Motor neuron (in vitro differentiated cells): ENCODE measurements around the gene PGM2L1. TPM values are rescaled to one million over a fixed set of nuclear protein-coding genes. Genes with fewer than 3 reads are reported as not detected.

Experiments used
- ATAC-seq, 8 experiments: fragments of 200-7000 bp; cut with Tn5 transposase; replicated peaks in 6 of 8; 2 replicates each; pipeline ENCODE4 v1.8.0; 2021; ENCODE audit warnings: mild to moderate bottlenecking in 8 of 8, moderate library complexity in 8 of 8
- H3K27ac ChIP-seq, 2 donors: fragments of 250-450 bp; sonication (Bioruptor Pico); 2 replicates each; pipeline ENCODE4 v1.9.0; 2021; ENCODE audit warnings: antibody characterized with exemption in 2 of 2, mild to moderate bottlenecking in 2 of 2, moderate library complexity in 1 of 2
- H3K4me1 ChIP-seq, 2 donors: fragments of 250-450 bp; sonication (Bioruptor Pico); replicated peaks in 1 of 2; 2 replicates each; pipeline ENCODE4 v1.6.1; 2021; ENCODE audit warnings: antibody characterized with exemption in 2 of 2, mild to moderate bottlenecking in 2 of 2, moderate library complexity in 1 of 2
- H3K4me3 ChIP-seq, 5 donors: fragments of 250-450 bp; sonication (Bioruptor Pico); 2 replicates each; pipeline ENCODE4 v1.9.0; 2021; ENCODE audit warnings: antibody characterized with exemption in 5 of 5, mild to moderate bottlenecking in 5 of 5, moderate library complexity in 4 of 5
- WGBS, 10 experiments: fragments of 450-650 bp; shearing (Covaris generic); methylation state at CpG; one replicate each; pipeline ENCODE4 v1.0.0; 2022; 5-methylcytosine and 5-hydroxymethylcytosine counted together
- in situ Hi-C, 9 experiments: fragments of 400-800 bp; cut with MboI; loops; one replicate each; pipeline ENCODE4 v1.15.0; 2021; ENCODE audit warnings: low sequenced_read_pairs in 9 of 9, low pct_unique_long_range_greater_than_20kb in 2 of 9; ENCODE audit not compliant: unreplicated experiment in 9 of 9
- total RNA-seq, 8 experiments: library from RNA; unstranded; fragments of 300-600 nt; gene quantifications; 2 replicates each; pipeline versions ENCODE4 v1.2.3 to v1.2.4, GENCODE V29; 2022

PGM2L1 gene
- total RNA-seq, 8 experiments from 2014 or later, result 1.4 to 82.5 (median 40.4) TPM

DNA sequence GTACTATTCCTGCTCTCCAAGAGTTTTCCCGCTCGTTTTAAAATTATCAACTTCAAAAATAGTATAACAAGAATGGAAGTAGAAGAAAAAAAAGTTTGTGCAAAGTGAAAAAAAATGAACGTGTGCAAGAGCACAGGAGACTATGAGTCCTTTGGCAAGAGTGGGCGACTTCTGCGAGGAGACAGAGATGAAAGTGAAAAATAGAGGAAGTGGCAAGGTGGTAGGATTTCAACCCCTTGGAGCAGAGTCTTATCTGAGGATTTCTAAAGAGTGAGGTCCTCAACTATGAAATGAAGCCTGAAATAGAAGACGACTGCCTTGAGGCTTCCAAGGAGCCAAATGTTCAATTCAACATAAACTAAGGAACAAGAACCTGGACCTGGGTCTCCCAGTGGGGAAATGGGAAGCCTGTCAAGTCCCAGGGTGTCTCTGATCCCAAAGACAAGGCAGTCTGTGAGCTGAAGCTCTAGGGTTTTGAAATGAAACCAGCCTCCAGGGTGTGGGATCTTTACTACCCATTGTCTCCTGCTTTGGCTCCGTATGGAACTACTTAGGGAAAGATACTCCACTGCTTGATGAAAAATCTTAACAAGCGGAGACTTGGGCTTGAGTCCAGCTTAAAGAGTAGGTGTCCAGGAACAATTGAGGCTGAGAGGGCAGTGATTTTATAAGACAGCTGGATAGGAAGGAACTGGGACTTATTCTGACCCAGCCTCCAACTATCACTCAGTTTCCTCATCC lies 91.6 kb downstream of the PGM2L1 start:
- in situ Hi-C loops, result no loop called here
- H3K27ac ChIP-seq, result no peak overlapping the region
- 56 to 82% (median 73%) methylated on average over 2 to 8 of the region's 8 CpGs for WGBS, 10 experiments

DNA sequence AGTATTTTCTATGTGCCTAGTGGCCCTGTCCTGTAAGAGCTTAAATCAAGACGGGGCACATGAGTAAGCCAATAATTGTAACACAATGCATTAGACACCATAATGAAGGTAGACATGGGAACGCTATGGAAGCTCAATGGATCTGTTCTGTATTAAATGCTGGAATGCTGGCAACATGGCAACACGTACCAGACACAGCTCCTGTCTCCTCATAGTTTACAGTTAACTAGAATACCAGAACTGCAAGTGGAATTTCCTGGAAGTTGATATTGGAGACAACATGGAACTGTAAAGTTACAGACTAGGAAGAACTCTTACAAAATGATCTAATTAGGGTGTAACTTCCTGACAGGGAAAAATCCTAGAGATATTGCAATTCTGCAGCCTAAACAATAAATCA lies 99.2 kb downstream of the PGM2L1 start:
- Histone ChIP-seq H3K27ac (no peak overlapping the region), H3K4me3 (no peak overlapping the region), H3K4me1 (no peaks in the 10 kb centered on the region)
- ATAC-seq, result peak in 2 of 8 experiments; percentile 25 to 36
- WGBS, 10 experiments, result 10 to 91% (median 77%) methylated on average over 2 to 3 of the region's 3 CpGs; no CpG with 5 or more reads in 2 of the 10 experiments
- in situ Hi-C loops, result no loop called here

More for the DNA sequence above, 91.6 kb downstream of the PGM2L1 start:
- Histone ChIP-seq H3K4me3 (no peak overlapping the region), H3K4me1 (no peaks in the 10 kb centered on the region)
- ATAC-seq, result no peak

DNA sequence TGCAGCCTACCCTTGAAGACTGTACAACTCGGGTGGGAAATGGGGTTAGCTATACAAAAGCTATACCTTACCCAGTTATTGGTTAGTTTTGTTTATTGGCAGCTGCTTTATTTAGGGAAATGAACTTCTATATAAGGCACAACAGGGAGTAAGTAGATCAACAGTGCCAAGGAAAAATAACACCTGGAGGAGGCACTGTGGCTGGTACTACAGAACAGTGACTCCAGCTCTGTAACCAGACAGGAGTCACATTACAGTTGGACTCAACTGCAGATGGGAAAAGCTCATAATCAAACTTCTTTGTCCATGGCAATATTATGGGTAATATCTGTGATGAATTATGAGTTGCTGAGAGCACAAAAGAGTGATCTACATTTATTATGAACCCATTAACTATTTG lies 100.7 kb downstream of the PGM2L1 start:
- in situ Hi-C loops, result no loop called here
- Histone ChIP-seq H3K4me1 (no peaks in the 10 kb centered on the region), H3K27ac (no peak overlapping the region), H3K4me3 (no peak overlapping the region)
- no peak for ATAC-seq
- WGBS, 10 experiments, result 67 to 100% (median 100%) methylated on average over 1 of the region's 1 CpG; no CpG with 5 or more reads in 5 of the 10 experiments

DNA sequence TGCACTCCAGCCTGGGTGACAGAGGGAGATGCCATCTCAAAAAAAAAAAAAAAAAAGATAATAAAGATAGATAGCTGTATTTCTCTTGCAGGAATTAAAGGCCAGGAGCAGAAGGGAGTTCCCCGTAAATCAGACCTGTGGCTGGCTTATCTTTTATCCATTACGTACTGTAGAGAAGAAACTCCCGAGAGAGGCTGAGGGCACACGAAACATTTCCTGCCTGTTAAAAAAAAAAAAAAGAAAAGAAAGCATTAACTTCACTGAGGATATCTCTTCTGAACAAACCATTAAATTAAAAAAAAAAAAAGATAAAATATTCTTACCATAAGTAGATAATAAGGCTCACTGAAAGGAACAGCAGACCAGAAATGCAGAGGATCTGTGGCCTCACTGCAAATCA lies 109.3 kb downstream of the PGM2L1 start:
- 67 to 94% (median 82%) methylated on average over 3 to 4 of the region's 4 CpGs; no CpG with 5 or more reads in 3 of the 10 experiments for WGBS, 10 experiments
- ATAC-seq, result no peak
- H3K4me3 ChIP-seq, result no peak overlapping the region
- in situ Hi-C loops, result no loop called here
- H3K4me1 ChIP-seq, result no peaks in the 10 kb centered on the region
- no peak overlapping the region for H3K27ac ChIP-seq

DNA sequence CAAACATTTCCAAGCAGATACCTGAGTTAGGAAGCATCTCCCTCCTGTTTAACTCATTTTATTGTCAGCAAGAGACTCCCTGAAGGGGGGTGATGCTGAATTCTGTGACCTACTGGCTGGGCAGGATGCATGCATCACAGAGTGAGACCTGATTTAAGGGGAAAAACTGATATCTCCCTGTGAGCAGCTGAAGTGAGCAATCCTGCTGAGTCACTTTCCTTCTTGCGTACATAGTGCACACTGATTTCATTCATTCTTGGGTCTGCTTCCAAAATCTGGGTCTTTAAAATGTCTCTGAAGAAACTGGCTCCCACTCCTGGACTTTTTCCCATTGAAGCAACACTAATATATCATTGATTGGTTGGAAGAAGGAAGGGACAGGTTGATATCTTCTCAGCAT lies 110.1 kb downstream of the PGM2L1 start:
- H3K27ac ChIP-seq, result no peak overlapping the region
- in situ Hi-C loops, result no loop called here
- ATAC-seq, result peak in 3 of 8 experiments; percentile 52 to 89 (median 77)
- peaks cover 0 to 2% of the 10 kb centered on the region in 2 donors for H3K4me1 ChIP-seq
- WGBS, 10 experiments, result 25 to 100% (median 75%) methylated on average over 1 of the region's 1 CpG; no CpG with 5 or more reads in 4 of the 10 experiments
- H3K4me3 ChIP-seq, result no peak overlapping the region

DNA sequence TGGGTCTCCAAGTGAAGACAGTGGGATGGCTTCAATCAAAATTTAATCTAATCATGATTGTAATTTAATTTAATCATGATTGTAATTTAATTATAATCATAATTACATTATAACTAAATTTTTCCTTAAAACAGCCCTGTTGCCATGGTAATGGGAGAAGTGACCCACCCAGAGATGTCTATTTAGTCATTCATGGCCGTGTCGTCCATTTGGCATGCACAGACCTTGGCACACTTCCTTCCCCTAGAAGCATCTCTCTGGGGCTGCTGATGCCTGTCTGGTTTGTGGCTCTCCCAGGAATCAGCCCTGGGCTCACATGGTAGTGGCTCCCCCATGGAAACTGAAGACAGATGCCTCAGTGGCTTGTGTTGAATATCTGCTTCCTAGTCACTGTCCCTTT lies 113.8 kb downstream of the PGM2L1 start:
- Histone ChIP-seq H3K4me1 (peaks cover 0 to 5% of the 10 kb centered on the region in 2 donors), H3K4me3 (no peak overlapping the region), H3K27ac (no peak overlapping the region)
- no peak for ATAC-seq
- 8 to 94% (median 58%) methylated on average over 2 of the region's 2 CpGs; no CpG with 5 or more reads in 7 of the 10 experiments for WGBS, 10 experiments
- in situ Hi-C loops, result no loop called here

DNA sequence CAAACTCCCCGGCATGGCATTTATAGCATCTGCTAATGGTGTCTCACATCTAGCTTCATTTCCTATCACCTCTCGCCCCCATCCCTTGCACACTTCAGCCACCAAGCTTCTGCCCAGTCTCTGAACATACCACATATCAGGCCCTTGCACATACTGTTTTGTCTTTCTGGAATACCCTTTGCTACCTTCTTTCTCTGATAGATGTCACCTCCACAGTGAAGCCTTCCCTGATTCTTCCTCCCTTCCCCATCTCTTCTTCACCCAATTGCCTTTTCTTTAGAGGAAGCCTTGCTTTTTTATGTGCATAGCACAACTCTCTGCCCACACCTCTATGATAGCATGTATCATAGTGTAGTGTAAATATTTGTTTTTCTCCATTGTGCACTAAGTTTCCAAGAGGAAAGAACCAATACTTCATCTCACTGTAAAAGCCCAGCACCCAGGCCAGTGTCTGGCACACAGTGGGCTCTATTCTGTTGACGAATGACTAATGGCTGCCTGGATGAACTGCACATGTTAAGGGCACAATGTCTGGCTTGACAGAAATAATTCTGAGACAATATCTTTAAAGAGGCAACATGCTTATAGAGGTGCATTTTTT lies 114.6 kb downstream of the PGM2L1 start:
- in situ Hi-C loops, result no loop called here
- Histone ChIP-seq H3K27ac (no peak overlapping the region), H3K4me3 (no peak overlapping the region), H3K4me1 (peaks cover 0 to 5% of the 10 kb centered on the region in 2 donors)
- ATAC-seq, result peak in 1 of 8 experiments; percentile 34
- 0 to 100% (median 68%) methylated on average over 1 to 3 of the region's 3 CpGs; no CpG with 5 or more reads in 4 of the 10 experiments for WGBS, 10 experiments

DNA sequence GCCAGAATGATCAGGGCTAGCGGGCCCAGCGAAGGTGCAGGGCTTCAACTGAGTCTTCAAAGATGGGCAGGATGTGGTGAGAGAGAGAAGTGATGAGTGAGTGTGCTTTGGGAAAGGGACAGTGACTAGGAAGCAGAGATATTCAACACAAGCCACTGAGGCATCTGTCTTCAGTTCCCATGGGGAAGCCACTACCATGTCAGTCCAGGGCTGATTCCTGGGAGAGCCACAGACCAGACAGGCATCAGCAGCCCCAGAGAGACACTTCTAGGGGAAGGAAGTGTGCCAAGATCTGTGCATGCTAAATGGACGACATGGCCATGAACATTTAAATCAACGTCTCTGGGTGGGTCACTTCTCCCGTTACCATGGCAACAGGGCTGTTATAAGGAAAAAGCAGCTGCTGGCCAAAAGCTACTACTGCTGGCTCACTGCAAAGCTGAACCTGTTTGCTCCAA lies 115.3 kb downstream of the PGM2L1 start:
- in situ Hi-C loops, result no loop called here
- no peak overlapping the region for H3K4me3 ChIP-seq
- no peak overlapping the region for H3K27ac ChIP-seq
- ATAC-seq, result peak in 7 of 8 experiments; percentile 11 to 74 (median 26)
- 34 to 100% (median 60%) methylated on average over 1 to 5 of the region's 5 CpGs; no CpG with 5 or more reads in 3 of the 10 experiments for WGBS, 10 experiments
- H3K4me1 ChIP-seq, result peaks cover 0 to 5% of the 10 kb centered on the region in 2 donors

DNA sequence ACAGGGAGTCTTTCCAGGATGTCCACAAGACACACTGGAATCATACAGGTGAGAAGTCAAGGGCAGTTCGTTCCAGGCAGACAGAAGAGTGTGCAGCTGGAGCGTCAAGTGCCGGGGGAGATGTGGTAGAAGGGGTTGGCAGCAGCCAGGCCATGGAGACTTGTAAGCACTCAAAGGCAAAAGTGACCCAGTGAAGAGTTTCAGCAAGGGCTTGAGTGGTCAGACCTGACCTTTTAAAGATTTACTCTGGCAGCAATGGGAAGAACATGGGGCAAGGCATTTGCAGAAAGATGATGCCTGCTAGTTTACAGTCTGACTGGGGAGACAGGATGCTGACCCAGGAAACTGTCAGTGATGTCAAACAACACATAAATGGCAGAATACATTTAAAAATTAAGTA lies 115.8 kb downstream of the PGM2L1 start:
- H3K4me1 ChIP-seq, result peaks cover 0 to 5% of the 10 kb centered on the region in 2 donors
- no peak overlapping the region for H3K27ac ChIP-seq
- in situ Hi-C loops, result no loop called here
- H3K4me3 ChIP-seq, result no peak overlapping the region
- 78 to 100% (median 92%) methylated on average over 1 to 3 of the region's 3 CpGs; no CpG with 5 or more reads in 4 of the 10 experiments for WGBS, 10 experiments
- no peak for ATAC-seq

DNA sequence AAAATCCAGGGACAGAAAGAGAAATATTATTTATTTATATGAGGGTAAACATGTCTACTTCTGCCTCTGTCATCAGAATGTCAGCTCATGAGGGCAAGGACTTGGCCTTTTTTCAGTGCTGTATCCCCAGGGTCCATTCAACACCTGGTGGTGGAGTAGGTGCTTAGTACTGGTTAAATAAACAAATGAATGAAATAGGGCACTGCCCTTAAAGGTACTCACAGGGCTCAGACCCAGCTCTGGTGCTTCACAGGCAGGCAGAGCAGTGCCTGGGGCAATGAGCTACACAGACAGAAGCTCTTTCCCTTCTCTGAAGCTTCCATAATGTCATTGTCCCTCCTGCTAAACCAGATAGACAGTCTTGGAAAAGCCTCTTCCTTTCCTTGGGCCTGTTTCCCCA lies 117.7 kb downstream of the PGM2L1 start:
- Histone ChIP-seq H3K4me3 (no peak overlapping the region), H3K27ac (no peak overlapping the region), H3K4me1 (peaks cover 0 to 5% of the 10 kb centered on the region in 2 donors)
- in situ Hi-C loops, result no loop called here
- no peak for ATAC-seq

Other genes starting within 250 kb of the PGM2L1 start
- gene C2CD3, start 227.4 kb downstream of the PGM2L1 start, total RNA-seq, result 10 to 100 TPM in 6 of 8 experiments, 1 to 10 TPM in 2; 8.0 to 26.3 (median 15.2) TPM
- 10 to 100 TPM; 34.9 to 68.7 (median 46.8) TPM for gene PPME1, start 227.1 kb downstream of the PGM2L1 start, total RNA-seq
- gene P4HA3, start 86.8 kb downstream of the PGM2L1 start, total RNA-seq, result 1 to 10 TPM in 3 of 8 experiments, under 1 TPM in 5; 0.25 to 3.5 (median 0.78) TPM
- gene KCNE3, start 69.1 kb upstream of the PGM2L1 start, total RNA-seq, result 1 to 10 TPM in 2 of 8 experiments, under 1 TPM in 4, not detected in 2; 0.24 to 1.8 (median 0.67) TPM
- gene LIPT2, start 95.3 kb upstream of the PGM2L1 start, total RNA-seq, result 1 to 10 TPM; 1.5 to 4.6 (median 2.3) TPM
- gene POLD3, start 194.1 kb upstream of the PGM2L1 start, total RNA-seq, result 10 to 100 TPM in 7 of 8 experiments, 1 to 10 TPM in 1; 8.6 to 26.5 (median 15.5) TPM